Measurements from ENCODE around the gene TGM2.

Gene TGM2

GRCh38 chr20:38205001-38205400, 39.9 kb upstream of the TGM2 start:
- no peak for ATAC-seq (replicated peaks)
- no peaks in the 10 kb centered on the region for H3K36me3 Mint-ChIP-seq (ENCODE audit: insufficient read depth)
- no peak overlapping the region for H3K27ac Mint-ChIP-seq

DNA sequence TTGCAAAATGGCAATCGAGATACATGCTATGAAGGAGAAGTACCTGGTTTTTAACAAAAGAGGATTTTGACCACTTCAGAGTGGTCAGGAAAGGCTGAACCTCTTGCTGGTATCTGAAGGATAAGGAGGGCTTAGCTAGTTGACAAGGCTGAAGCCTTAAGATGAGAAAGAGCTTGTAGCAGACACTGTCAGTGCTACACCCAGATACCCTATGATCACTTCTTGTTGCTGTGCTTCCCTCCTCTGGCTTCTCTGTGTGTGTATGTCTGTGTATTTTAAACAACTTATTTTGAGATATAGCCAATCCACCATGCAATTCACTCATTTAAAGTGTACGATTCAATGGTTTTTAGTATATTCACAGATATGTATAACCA, 38.9 kb upstream of the TGM2 start:
- Mint-ChIP-seq H3K36me3 (ENCODE audit: insufficient read depth) (peaks cover 3% of the 10 kb centered on the region), H3K4me1 (ENCODE audit: low read depth in 2 of 2) (no peaks in the 10 kb centered on the region), H3K4me3 (no peak overlapping the region), H3K27ac (no peak overlapping the region), H3K9me3 (no peaks in the 10 kb centered on the region), H3K27me3 (peaks cover 32 to 35% of the 10 kb centered on the region in 2 donors)
- DNase-seq, result no peak
- ATAC-seq (replicated peaks), result no peak

More at GRCh38 chr20:38205001-38205400, 39.9 kb upstream of the TGM2 start:
- H3K27me3 Mint-ChIP-seq, result peaks cover 32 to 33% of the 10 kb centered on the region in 2 donors
- H3K4me3 Mint-ChIP-seq, result no peak overlapping the region
- H3K9me3 Mint-ChIP-seq, result no peaks in the 10 kb centered on the region
- H3K4me1 Mint-ChIP-seq (ENCODE audit: low read depth in 2 of 2), result no peaks in the 10 kb centered on the region
- no peak for DNase-seq

- DNase-seq, result no peak
- Mint-ChIP-seq H3K4me1 (ENCODE audit: low read depth in 2 of 2) (no peaks in the 10 kb centered on the region), H3K4me3 (no peak overlapping the region), H3K36me3 (ENCODE audit: insufficient read depth) (peaks cover 3% of the 10 kb centered on the region), H3K9me3 (no peaks in the 10 kb centered on the region), H3K27me3 (peaks cover 28 to 33% of the 10 kb centered on the region in 2 donors), H3K27ac (no peak overlapping the region)
- ATAC-seq (replicated peaks), result no peak
These were observed 38.4 kb upstream of the TGM2 start for GRCh38 chr20:38203337-38203980.

- no peak overlapping the region for H3K27ac Mint-ChIP-seq
These were observed 37.9 kb upstream of the TGM2 start for GRCh38 chr20:38202982-38203293.

GRCh38 chr20:38202153-38202981, 37.3 kb upstream of the TGM2 start:
- ATAC-seq (replicated peaks) (no peak), DNase-seq (no peak)
- H3K4me3 Mint-ChIP-seq, result no peak overlapping the region
- no peaks in the 10 kb centered on the region for H3K9me3 Mint-ChIP-seq
- H3K4me1 Mint-ChIP-seq (ENCODE audit: low read depth in 2 of 2), result no peaks in the 10 kb centered on the region
- peaks cover 3% of the 10 kb centered on the region for H3K36me3 Mint-ChIP-seq (ENCODE audit: insufficient read depth)
- no peak overlapping the region for H3K27ac Mint-ChIP-seq
- H3K27me3 Mint-ChIP-seq, result peaks cover 24 to 30% of the 10 kb centered on the region in 2 donors

More at GRCh38 chr20:38202982-38203293, 37.9 kb upstream of the TGM2 start:
- Mint-ChIP-seq H3K27me3 (peaks cover 24 to 33% of the 10 kb centered on the region in 2 donors), H3K4me3 (no peak overlapping the region), H3K36me3 (ENCODE audit: insufficient read depth) (peaks cover 3% of the 10 kb centered on the region), H3K4me1 (ENCODE audit: low read depth in 2 of 2) (no peaks in the 10 kb centered on the region), H3K9me3 (no peaks in the 10 kb centered on the region)
- DNase-seq (no peak), ATAC-seq (replicated peaks) (no peak)

- no peak for DNase-seq
- no peak for ATAC-seq (replicated peaks)
- H3K4me3 Mint-ChIP-seq, result no peak overlapping the region
- no peak overlapping the region for H3K27ac Mint-ChIP-seq
- peaks cover 20 to 33% of the 10 kb centered on the region in 2 donors for H3K27me3 Mint-ChIP-seq
- peaks cover 3% of the 10 kb centered on the region for H3K36me3 Mint-ChIP-seq (ENCODE audit: insufficient read depth)
- H3K4me1 Mint-ChIP-seq (ENCODE audit: low read depth in 2 of 2), result no peaks in the 10 kb centered on the region
- no peaks in the 10 kb centered on the region for H3K9me3 Mint-ChIP-seq
These were observed 36.3 kb upstream of the TGM2 start for GRCh38 chr20:38201356-38201755.

DNA sequence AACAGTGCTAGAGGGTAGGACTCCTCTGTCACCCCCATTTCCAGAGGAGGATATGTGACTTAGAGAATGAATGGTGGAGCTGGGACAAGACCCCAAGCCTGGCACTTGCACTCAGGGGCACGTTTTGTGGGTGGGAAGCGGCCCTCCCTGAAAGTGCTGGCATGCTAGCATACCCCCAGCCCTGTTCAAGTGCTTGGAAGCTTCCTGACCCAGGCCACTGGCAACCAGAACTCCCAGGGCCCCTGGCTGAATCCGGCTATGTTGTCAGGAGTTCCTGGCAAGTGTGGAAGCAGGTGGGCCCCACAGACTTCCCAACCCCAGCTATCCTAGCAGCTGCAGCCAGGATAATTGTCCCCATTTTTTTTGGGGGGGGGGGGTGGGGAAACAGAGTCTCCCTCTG, 35.6 kb upstream of the TGM2 start:
- H3K4me3 Mint-ChIP-seq, result no peak overlapping the region
- H3K4me1 Mint-ChIP-seq (ENCODE audit: low read depth in 2 of 2), result no peaks in the 10 kb centered on the region
- no peak for DNase-seq
- H3K36me3 Mint-ChIP-seq (ENCODE audit: insufficient read depth), result peaks cover 3% of the 10 kb centered on the region
- peaks cover 13 to 40% of the 10 kb centered on the region in 2 donors for H3K27me3 Mint-ChIP-seq
- H3K27ac Mint-ChIP-seq, result no peak overlapping the region
- no peak for ATAC-seq (replicated peaks)
- no peaks in the 10 kb centered on the region for H3K9me3 Mint-ChIP-seq

GRCh38 chr20:38199501-38200390, 34.7 kb upstream of the TGM2 start:
- no peak overlapping the region for H3K27ac Mint-ChIP-seq
- no peaks in the 10 kb centered on the region for H3K9me3 Mint-ChIP-seq
- H3K4me1 Mint-ChIP-seq (ENCODE audit: low read depth in 2 of 2), result no peaks in the 10 kb centered on the region
- DNase-seq (no peak), ATAC-seq (replicated peaks) (no peak)
- H3K27me3 Mint-ChIP-seq, result peaks cover 18 to 48% of the 10 kb centered on the region in 2 donors
- no peak overlapping the region for H3K4me3 Mint-ChIP-seq
- peaks cover 3% of the 10 kb centered on the region for H3K36me3 Mint-ChIP-seq (ENCODE audit: insufficient read depth)

DNA sequence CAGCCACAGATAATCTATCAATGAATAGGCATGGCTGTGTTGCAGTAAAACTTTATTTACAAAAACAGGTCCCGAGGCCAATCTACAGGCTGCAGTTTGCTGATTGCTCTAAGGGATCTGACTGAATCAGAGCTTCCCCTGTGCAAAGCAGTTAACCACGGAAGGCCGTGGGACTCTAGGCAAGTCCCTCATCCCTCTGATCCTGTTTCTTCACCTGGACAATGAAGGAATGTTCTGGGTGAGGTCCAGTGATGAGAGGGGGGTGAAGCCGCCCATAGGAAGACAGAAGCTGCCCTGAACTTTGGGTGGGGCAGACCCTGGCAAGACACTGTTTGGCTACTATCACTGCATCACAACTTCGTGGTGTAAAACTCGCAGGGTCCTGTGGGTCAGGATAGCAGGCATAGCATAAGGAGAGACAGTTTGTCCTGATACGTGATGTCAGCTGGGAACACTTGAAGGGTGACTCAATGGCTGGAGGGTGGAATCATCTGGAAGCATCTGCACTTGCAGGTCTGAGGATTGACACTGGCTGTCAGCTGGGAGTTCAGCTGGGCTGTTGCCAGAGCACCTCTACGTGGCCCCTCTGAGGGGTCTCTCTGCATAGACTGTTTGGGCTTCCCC, 33.3 kb upstream of the TGM2 start:
- H3K27me3 Mint-ChIP-seq, result peaks cover 22 to 48% of the 10 kb centered on the region in 2 donors
- DNase-seq (no peak), ATAC-seq (replicated peaks) (no peak)
- H3K27ac Mint-ChIP-seq, result no peak overlapping the region
- H3K4me1 Mint-ChIP-seq (ENCODE audit: low read depth in 2 of 2), result no peaks in the 10 kb centered on the region
- H3K36me3 Mint-ChIP-seq (ENCODE audit: insufficient read depth), result peaks cover 3% of the 10 kb centered on the region
- H3K9me3 Mint-ChIP-seq, result peaks cover 0 to 4% of the 10 kb centered on the region in 2 donors
- H3K4me3 Mint-ChIP-seq, result no peak overlapping the region

DNA sequence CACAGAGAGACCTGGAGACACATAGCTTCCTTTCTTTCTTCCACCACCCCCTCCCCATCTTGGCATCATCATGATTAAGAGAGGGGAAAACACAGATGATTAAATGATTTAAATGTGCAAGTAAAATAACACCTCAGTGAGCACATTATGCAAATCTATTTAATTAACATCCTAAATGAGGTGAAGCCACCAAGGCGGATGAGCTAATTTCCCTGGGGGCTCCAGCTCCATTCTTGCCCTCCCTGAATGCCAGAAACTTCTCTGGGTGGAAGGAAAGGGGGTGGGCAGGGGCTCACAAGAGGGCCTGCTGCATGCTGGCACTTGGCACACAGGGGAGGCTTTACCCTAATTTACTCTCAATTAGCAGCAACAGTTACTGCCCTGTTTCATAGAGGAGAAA, 32.5 kb upstream of the TGM2 start:
- Mint-ChIP-seq H3K9me3 (peaks cover 0 to 4% of the 10 kb centered on the region in 2 donors), H3K4me3 (no peak overlapping the region), H3K4me1 (ENCODE audit: low read depth in 2 of 2) (no peaks in the 10 kb centered on the region)

DNA sequence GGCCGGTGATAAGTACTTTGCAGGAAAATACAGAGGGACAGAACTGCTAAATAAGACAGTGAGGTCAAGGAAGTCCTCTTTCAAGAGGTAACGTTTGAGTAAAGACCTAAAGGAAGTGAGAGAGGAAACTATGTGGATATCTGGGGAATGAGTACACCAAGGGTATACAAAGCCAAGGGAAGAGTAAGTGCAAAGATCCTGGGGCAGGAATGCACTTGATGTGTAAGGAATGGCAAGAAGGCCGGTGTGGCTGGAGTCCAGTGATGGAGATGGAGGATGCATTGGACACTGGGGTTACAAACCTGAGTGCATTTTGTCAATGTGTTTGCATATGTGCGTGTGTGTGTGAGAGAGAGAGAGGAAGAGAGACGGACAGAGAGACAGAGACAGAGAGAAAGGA, 32.1 kb upstream of the TGM2 start:
- H3K27me3 Mint-ChIP-seq, result peaks cover 20 to 51% of the 10 kb centered on the region in 2 donors
- H3K4me1 Mint-ChIP-seq (ENCODE audit: low read depth in 2 of 2), result no peaks in the 10 kb centered on the region
- no peak overlapping the region for H3K27ac Mint-ChIP-seq
- peaks cover 3% of the 10 kb centered on the region for H3K36me3 Mint-ChIP-seq (ENCODE audit: insufficient read depth)
- H3K4me3 Mint-ChIP-seq, result no peak overlapping the region
- ATAC-seq (replicated peaks), result no peak
- no peak for DNase-seq
- H3K9me3 Mint-ChIP-seq, result peaks cover 0 to 4% of the 10 kb centered on the region in 2 donors

More for the DNA sequence above, 32.5 kb upstream of the TGM2 start:
- DNase-seq (no peak), ATAC-seq (replicated peaks) (no peak)
- H3K36me3 Mint-ChIP-seq (ENCODE audit: insufficient read depth), result peaks cover 3% of the 10 kb centered on the region
- no peak overlapping the region for H3K27ac Mint-ChIP-seq
- peaks cover 22 to 52% of the 10 kb centered on the region in 2 donors for H3K27me3 Mint-ChIP-seq

DNA sequence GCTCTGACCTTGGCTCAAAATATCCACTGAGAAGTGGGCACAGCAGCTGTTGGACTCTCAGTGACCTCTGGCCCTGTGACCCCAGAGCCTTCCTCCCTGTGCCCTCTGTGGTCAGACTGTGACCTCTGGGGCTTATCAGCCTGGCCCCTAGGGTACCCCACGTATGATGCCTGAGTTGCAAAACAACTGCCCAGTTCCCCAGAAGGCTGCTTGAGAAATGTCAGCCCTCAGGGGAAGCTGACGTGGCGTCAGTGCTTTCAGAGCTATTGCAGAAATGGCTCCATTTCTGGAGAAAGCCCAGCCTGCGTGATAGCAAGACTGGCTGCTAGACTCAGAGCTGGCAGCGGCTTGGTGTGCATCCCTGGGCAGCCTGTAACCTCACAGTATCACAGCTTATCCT, 31.5 kb upstream of the TGM2 start:
- DNase-seq, result no peak
- Mint-ChIP-seq H3K4me3 (no peak overlapping the region), H3K27ac (no peak overlapping the region), H3K36me3 (ENCODE audit: insufficient read depth) (peaks cover 3% of the 10 kb centered on the region), H3K9me3 (peaks cover 0 to 4% of the 10 kb centered on the region in 2 donors), H3K27me3 (peaks cover 17 to 52% of the 10 kb centered on the region in 2 donors), H3K4me1 (ENCODE audit: low read depth in 2 of 2) (no peaks in the 10 kb centered on the region)
- peak; percentile 21 for ATAC-seq (replicated peaks)

DNA sequence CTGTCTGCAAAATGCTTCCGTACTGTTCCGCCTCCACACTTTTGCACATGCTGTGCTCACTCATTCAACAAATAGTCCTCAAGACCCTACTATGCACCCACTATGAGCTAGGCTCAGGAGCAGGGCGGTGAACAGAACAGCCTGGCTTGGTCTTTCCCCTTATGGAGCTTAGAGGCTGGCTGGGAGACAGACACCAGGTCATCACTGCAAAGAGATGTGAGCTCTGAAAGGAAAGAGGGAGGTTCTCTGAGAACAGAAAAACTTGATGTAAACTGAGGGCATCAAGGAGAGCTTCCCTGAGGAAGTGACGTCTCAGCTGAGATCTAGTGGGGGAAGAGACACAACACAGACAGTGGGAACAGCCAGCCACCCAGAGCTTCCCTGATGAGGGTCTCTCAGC, 31.0 kb upstream of the TGM2 start:
- H3K27ac Mint-ChIP-seq, result no peak overlapping the region

More for the DNA sequence above, 31.0 kb upstream of the TGM2 start:
- Mint-ChIP-seq H3K27me3 (peaks cover 22 to 57% of the 10 kb centered on the region in 2 donors), H3K4me3 (no peak overlapping the region), H3K36me3 (ENCODE audit: insufficient read depth) (peaks cover 3% of the 10 kb centered on the region), H3K4me1 (ENCODE audit: low read depth in 2 of 2) (no peaks in the 10 kb centered on the region), H3K9me3 (peaks cover 0 to 4% of the 10 kb centered on the region in 2 donors)
- DNase-seq, result no peak
- ATAC-seq (replicated peaks), result no peak
